Lower leg skin (tissue), 4 donors: ENCODE data around the gene CHCHD1. TPM values are rescaled to one million over a fixed set of nuclear protein-coding genes. Genes with fewer than 3 reads are reported as not detected.
A peak's percentile ranks its signal among the peaks of the same experiment; 100 is the strongest.

Source experiments
- DNase-seq, 2 donors: peaks; one replicate each; pipeline ENCODE4 v3.0.0-alpha.2; 2019; ENCODE audit warnings: low spot score in 2 of 2
- H3K4me3 ChIP-seq: fragments of 200-600 bp; sonication (generic); 2 replicates; pipeline ENCODE4 v1.5.1; 2017; ENCODE audit warnings: mild to moderate bottlenecking, low read depth; ENCODE audit not compliant: poor library complexity, severe bottlenecking
- CTCF ChIP-seq, 3 donors: fragments of 450-650 bp; IDR thresholded peaks; one replicate each; pipeline ENCODE4 v1.5.1; 2016; ENCODE audit warnings: antibody characterized with exemption in 3 of 3, mild to moderate bottlenecking in 3 of 3, moderate library complexity in 2 of 3
- POLR2A ChIP-seq, 2 donors: fragments of 450-650 bp; IDR thresholded peaks; one replicate each; pipeline ENCODE4 v1.6.1; 2016 to 2017; ENCODE audit warnings: antibody characterized with exemption in 2 of 2, mild to moderate bottlenecking in 1 of 2, moderate library complexity in 1 of 2
- WGBS, 2 donors: methylation state at CpG; one replicate each; pipeline ENCODE4 v1.1.5; 2018; 5-methylcytosine and 5-hydroxymethylcytosine counted together
- intact Hi-C: fragments of 100-400 bp; cut with DNase I; formaldehyde crosslinking; loops from one replicate; pipeline ENCODE4 v1.15.0; 2023; ENCODE audit warnings: low total_unique reads
- total RNA-seq, 4 donors: library from RNA; depleted of rRNA; stranded (reverse); fragments of >200 nt; gene quantifications; one replicate each; pipeline ENCODE4 v1.1.0, GENCODE V29; 2016

The CHCHD1 gene
- total RNA-seq, 4 donors from 2014 or later: 27.6 to 36.5 (median 34.2) TPM

GRCh38 chr10:73809061-73809818 is 27.4 kb downstream of the CHCHD1 start:
- DNase-seq: no peak
- intact Hi-C loops: no loop called here
- TF ChIP-seq CTCF (IDR thresholded peaks at IDR 0.05): no peak
- TF ChIP-seq POLR2A (IDR thresholded peaks at IDR 0.05): no peak
- no peak overlapping the region for H3K4me3 ChIP-seq
- WGBS, 2 donors: 58 to 75% methylated on average over 5 of the region's 5 CpGs

GRCh38 chr10:73810358-73810734 is 28.5 kb downstream of the CHCHD1 start:
- DNase-seq: no peak
- intact Hi-C loops: no loop called here
- WGBS, 2 donors: 59 to 69% methylated on average over 7 of the region's 7 CpGs
- TF ChIP-seq CTCF (IDR thresholded peaks at IDR 0.05): no peak
- no peak for TF ChIP-seq POLR2A (IDR thresholded peaks at IDR 0.05)
- H3K4me3 ChIP-seq: no peak overlapping the region

- TF ChIP-seq POLR2A (IDR thresholded peaks at IDR 0.05) (no peak), CTCF (IDR thresholded peaks at IDR 0.05) (no peak)
- intact Hi-C loops: no loop called here
- WGBS, 2 donors: 0 to 1% methylated on average over 44 to 50 of the region's 63 CpGs
- peak overlapping the region; percentile 79 for H3K4me3 ChIP-seq
- peak in 1 of 2 donors; percentile 91 for DNase-seq
These were observed 29.1 kb downstream of the CHCHD1 start for GRCh38 chr10:73810735-73811465.

GRCh38 chr10:73812657-73813056 is 30.8 kb downstream of the CHCHD1 start:
- WGBS, 2 donors: 79 to 93% methylated on average over 4 of the region's 4 CpGs

GRCh38 chr10:73813333-73813732 is 31.5 kb downstream of the CHCHD1 start:
- no peak for DNase-seq
- no peak for TF ChIP-seq POLR2A (IDR thresholded peaks at IDR 0.05)
- TF ChIP-seq CTCF (IDR thresholded peaks at IDR 0.05): no peak
- no peak overlapping the region for H3K4me3 ChIP-seq
- intact Hi-C loops: no loop called here
- 84 to 88% methylated on average over 7 of the region's 7 CpGs for WGBS, 2 donors

More at GRCh38 chr10:73812657-73813056, 30.8 kb downstream of the CHCHD1 start:
- H3K4me3 ChIP-seq: no peak overlapping the region
- intact Hi-C loops: no loop called here
- TF ChIP-seq POLR2A (IDR thresholded peaks at IDR 0.05) (no peak), CTCF (IDR thresholded peaks at IDR 0.05) (no peak)
- DNase-seq: no peak
